GM18519 (cell line): Measurements from ENCODE around the gene TCF12.
"Not testable (repeated sequence)": the region's sequence is repeated elsewhere in the genome, so short reads cannot be mapped to it uniquely, and the experiment has no call there.

ENCODE experiments used
- ATAC-seq: cut with Tn5 transposase; IDR thresholded peaks from one replicate; pipeline ENCODE4 v1.9.1; 2021; ENCODE audit warnings: mild to moderate bottlenecking, moderate library complexity; ENCODE audit not compliant: unreplicated experiment, low FRiP score

Gene TCF12

DNA sequence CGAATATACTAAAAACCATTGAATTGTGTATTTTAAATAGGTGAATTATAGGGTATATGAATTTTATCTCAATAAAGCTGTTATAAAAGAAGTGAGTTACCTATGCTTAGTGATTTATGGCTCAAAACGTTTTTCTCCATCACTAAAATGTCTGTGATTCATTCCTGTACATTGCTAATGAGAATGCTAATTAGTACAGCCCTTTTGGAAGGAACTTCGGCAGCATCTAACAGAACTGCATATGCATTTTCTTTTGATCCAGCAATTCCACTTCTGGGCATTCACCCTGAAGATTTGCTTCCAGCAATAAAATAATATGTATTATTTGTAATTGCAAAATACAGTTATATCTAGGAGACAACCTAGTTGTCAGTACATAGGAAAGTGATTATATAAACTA lies 53.6 kb downstream of the TCF12 start:
- ATAC-seq, result no peak

DNA sequence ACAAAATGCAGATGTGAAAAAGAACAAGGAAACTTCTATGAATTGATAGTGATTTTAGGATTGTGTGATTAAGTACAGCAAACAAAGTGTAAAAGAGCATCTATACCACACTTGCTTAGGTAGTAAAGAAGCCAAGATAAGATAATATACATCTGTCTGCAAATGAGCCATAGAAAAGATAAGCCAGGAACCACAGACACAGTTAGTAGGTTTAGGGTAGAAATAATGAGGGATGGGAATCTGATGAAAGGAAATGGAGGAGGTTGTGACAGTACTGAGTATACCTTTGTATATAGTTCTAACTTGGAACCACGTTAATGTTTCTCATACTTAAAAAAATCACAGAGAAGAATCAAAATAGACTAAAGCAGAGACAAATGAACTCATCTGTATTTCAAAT lies 54.0 kb downstream of the TCF12 start:
- ATAC-seq, result no peak

DNA sequence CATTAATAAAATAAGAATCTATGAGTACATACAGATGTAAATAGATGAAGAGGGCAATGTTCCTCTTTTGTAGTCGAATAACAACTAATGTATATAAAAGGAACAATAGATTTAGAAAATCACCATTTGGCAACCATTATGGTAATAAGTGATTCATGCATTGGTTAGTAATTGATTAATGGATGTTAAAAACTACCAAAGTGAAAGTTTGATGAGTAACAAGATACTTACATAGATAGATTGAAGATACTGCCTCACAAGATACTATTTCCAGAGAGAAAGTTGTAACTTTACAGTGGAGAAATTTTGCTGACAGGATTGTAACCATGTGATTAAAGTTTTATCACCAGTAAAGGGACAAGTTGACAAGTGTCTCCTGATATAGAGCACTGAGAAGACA lies 55.0 kb downstream of the TCF12 start:
- ATAC-seq, result no peak

DNA sequence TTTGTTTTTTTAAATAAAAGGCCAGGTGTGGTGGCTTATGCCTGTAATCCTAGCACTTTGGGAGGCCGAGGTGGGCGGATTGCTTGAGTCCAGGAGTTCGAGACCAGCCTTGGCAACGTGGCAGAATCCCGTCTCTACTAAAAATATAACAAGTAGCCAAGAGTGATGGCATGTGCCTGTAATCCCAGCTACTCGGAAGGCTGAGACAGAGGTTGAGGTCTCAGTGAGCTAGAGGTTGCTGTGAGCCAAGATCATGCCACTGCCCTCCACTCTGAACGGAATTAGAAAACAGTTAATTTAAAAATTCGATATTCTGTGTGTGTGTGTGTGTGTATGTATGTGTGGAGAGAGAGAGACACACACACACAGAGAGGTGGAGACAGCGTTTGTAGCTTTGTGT lies 58.8 kb downstream of the TCF12 start:
- no peak for ATAC-seq

DNA sequence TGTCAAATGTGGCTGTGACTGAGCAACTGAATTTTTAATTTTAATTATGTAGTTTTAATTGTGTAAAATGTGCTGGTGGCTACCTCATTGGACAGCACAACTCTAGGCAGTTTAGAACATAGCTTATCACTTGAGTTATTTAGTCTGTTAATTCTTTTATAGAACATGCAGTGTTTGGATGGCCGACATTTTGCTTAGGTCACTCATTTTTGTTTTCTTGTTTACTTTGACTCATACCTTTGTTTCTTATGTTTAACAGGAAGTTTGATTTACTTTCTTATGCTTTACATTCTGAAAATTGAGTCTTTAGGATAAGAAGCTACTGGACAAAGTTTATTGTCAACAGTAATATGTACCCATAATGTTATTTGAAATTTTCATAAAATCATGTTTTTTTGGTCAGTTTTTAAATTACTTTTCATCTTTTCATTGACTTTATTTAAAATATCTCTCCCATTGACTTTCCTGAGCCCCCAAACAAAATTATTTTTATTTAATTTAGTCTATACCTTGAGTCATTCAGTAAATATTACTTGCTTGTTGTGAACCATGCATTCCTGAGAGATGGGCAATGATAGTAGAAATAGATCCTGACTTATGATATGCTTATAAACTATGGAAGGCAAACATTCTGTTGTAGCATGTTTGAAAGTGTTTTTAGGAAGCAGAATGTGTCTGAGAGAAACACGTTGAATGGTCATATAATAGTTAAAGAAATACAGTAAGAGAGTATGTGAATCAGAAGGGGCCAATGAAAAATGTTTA lies 60.6 kb downstream of the TCF12 start:
- ATAC-seq, result no peak

DNA sequence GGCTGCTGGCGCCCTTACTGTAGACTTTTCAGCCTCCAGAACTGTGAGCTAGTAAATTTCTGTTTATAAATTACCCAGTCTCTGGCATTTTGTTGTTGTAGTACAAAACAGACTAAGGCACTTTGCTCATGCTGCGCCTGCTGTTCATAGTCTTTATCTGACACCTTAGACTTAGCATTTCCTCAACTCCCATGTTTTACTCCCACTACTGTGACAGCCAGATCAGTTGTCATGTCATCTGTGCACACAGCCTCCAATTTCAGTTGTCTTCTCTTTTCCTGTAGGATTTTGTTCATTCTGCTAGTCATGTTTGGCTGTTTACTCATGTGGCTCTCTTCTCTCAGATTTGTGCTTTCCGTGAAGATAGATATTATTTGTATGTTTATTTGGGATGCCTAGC lies 62.0 kb downstream of the TCF12 start:
- no peak for ATAC-seq

DNA sequence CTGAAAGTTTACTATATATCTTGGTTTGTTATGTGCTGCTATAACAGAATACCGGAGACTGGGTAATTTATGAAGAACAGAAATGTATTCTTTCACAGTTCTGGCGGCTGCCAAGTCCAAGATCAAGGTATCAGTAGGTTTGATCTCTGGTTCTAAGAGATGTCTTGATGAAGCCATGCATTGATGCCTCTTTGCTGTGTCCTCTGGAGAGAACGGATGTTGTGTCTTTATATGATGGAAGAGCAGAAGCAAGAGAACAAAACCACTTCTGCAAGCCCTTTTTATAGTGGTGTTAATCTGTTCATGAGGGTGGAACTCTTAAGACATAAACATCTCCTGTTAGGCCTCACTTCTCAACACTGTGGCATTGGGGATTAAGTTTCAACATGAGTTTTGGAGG lies 62.7 kb downstream of the TCF12 start:
- ATAC-seq, result no peak

DNA sequence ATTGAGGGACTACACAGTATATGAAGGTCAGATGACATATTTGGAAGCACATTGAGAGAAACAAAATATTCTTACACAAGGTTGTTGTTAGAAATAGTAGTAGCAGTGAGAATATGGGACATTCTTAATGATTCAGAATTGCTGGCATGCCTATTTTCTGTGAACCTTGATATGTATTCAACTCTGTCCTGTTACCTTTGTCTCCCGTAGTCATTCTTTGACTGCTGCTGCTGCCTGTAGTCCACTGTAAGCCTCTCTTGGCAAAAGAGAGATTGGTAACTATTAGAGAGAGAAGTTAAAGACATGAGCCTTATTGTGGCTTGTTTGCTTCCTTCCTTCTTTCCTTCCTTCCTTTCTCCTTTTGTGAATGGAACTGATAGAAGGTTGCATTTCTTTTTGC lies 64.5 kb downstream of the TCF12 start:
- ATAC-seq, result no peak

DNA sequence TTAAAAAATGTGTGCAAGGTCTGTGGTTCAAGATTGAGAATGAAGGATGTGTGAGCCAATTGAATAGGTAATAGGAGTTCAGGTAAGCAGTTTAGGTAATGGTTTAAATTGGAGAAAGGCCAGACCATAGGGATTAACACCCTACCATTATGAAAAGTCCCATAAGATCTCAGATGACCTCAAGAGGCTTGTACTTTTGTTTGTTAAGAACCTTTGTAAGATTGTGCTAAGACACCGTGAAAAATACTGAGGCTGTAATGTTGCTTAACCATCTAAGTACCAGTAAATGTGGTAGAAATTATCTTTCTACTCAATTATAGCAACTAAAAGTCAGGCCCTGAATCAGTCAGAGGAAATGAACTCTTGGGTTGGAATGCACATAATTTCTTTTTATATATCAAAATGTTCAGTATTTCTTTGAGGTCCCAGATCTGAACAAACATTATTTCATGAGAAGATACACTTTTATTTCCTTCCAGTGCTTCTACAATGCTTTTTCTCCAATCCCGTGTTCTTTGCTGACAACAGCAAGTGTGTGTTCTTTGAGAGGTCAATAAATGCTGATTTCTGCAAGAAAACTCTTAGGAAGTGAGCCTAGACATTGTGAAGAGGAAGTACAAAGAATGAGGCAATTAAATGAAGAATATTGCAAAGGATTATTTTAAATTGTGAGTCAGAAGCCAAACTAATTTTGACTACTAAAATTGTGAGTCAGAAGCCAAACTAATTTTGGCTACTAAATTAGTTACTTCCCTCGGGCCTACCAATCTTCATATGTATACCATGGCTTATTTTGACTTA lies 66.4 kb downstream of the TCF12 start:
- no peak for ATAC-seq

DNA sequence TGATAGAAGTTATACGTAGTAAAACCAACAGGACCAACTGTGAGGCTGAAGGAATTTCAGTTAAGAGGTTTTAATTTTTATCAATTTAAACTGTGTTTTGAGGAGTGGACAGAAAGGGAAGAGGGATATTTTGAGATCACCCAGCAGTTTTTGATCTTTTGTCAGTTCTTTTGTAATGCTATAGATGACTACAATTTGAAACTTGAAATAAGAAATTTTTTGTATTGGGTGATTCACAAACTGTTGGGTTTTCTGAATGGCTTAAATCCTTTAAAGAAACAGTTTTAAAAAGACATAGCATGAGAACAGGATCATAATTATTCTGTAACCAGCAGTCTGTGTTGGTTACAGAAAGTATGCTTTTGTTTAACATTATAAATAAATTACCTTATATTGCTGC lies 67.4 kb downstream of the TCF12 start:
- ATAC-seq, result no peak

DNA sequence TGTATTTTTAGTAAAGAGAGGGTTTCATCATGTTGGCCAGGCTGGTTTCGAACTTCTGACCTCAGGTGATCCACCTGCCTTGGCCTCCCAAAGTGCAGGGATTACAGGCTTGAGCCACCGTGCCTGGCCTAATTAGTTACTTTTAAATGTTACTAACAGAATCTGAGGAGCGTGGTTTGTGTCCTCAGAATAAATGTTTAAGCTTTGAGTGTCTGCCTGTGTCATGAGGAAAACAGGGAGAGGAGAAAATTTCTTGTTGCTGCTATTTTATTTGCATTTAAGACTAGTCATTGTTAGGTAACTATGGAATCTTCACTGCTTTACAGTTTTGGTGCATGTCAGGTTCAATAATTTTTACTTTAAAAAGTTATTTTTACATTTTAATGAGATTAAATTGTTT lies 68.8 kb downstream of the TCF12 start:
- no peak for ATAC-seq

DNA sequence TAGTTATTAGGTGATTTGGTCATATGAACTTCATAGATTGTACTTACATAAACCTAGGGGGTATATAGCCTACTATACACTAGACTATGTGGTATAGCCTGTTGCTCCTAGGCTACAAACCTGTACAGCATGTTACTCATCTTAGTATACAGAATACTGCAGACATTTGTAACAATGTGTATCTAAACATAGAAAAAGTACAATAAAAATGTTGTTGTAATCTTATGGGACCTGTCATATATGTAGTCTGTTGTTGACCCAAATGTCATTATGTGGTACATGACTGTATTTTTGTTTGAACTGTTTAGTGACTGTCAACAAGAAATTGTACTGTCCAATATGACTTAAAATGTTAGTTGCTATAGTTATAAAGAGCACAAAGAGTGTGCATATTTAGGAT lies 69.8 kb downstream of the TCF12 start:
- no peak for ATAC-seq

DNA sequence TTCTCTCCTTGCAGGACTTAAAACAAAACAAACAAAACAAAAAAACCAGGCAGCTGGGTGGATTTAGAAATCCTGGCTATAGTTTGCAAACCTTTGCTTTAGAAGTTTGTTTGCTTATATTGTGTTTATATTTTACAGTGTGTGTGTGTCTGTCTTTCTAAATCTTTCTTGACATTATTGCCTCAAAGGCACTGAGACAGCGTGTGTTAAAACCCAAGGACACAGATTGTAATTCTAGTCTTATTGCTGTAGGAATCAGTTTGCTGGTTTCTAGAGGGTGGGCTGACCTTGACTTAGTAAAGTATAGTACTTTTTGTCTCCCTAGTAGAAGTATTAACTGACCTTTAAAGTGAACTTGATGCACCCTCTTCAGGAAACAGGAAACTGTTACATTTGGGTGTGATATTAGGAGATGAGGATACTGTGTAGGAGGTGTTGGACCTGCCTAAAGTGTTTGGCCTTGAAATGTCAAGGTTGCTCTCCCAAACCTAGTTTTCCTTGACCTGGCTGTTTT lies 71.0 kb downstream of the TCF12 start:
- ATAC-seq, result no peak

DNA sequence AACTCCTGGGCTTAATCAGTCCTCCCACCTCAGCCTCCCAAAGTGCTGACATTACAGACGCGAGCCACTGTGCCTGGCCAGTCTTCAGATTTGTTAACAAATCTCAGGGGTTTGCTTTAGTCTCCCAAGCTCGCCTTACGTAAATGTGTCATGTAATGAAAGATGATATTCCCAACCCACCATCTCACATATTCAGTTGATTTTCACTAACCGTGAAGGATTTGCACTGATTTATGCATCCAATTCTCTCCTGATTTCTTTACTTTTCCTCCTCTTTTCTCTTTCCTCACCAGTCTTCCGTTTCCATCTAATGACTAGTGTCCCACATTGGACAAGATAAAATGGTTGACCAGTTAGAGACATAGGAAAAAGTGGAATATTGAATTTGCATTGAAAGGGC lies 72.6 kb downstream of the TCF12 start:
- no peak for ATAC-seq

DNA sequence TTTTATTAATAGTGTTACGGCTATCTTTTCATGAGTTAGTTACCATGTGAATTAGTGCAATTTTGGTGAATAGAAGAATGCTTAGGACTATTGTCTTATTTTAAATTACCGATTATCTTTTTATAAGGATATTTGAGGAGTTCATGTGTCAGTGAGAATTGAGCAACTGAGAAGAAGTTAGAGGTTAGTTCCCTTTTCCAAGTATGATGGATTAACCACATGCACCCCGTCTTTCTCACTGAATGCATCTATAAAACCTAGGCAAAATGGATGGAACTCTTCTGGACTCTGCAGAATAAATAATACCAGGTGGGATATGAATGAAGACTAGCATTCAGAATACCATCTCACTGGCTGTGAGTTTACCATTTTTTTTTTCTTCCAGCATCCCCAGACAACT lies 74.3 kb downstream of the TCF12 start:
- no peak for ATAC-seq

DNA sequence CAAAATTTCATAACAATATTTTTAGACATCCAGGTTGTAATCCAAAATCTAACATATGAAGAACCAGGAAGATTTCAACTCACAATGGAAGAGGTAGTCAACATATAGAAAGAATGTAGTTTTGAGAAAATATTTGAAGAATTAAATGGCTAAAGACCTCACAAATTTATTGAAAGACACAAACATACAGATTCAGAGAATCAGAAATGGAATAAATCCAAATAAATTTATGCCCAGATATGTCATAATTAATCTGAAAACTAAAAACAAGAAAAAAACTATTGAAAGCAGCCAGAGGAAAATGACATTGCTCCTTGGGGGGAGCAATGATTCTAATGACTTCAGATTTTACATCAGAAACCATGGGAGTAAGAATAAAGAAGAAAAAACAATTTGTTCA lies 75.8 kb downstream of the TCF12 start:
- ATAC-seq, result no peak

DNA sequence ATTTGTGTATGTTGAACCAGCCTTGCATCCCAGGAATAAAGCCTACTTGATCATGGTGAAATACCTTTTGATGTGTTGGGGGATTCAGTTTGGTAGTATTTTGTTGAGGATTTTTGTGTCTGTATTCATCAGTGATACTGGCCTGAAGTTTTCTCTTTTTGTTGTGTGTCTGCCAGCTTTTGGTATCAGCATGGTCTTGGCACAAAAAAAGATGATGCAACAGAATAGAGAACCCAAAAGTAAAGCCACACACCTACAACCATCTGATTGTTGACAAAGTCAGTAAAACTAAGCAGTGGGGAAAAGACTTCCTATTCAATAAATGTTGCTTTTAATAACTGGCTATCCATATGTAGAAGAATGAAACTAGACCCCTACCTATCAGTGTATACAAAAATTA lies 77.6 kb downstream of the TCF12 start:
- ATAC-seq, result no peak

DNA sequence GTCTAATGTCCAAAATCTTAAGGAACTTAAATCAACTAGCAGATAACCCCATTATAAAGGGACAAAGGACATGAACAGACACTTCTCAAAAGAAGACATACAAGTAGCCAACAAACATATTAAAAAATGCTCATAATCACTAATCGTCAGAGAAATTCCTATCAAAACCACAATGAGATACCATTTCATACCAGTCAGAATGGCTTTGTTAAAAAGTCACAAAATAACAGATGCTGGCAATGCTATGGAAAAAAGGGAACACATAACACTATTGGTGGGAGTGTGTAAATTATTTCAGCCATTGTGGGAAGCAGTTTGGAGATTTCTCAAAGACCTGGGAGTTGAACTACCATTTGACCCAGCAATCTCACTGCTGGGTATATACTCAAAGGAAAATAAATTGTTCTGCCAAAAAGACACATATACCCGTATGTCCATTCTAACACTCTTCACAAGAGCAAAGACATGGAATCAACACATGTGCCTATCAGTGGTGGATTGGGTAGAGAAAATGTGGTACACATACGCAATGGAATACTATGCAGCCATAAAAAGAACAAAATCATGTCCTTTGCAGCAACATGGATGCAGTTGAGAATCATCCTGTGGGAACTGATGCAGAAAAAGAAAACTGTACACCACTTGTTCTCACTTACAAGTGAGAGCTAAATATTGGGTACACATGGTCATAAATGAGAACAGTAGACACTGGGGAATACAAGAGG lies 78.5 kb downstream of the TCF12 start:
- no peak for ATAC-seq

DNA sequence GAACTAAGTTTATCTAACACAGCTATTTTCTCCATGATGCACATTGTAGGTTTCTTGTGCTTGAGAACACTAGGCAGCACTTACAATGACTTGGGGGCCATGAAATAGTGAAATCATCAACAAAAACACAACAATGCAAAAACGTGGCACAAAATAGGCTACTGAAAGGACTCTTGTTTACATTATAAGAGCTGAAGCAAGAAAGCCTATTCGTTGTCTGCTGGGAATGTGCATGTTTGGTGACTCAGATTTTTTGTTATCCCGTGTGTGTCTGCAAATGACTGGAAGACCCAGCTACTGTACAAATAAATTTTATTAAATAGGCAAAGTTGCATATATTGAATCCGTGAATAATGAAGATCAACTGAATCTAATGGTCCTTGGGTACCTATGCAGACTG lies 85.0 kb downstream of the TCF12 start:
- no peak for ATAC-seq

DNA sequence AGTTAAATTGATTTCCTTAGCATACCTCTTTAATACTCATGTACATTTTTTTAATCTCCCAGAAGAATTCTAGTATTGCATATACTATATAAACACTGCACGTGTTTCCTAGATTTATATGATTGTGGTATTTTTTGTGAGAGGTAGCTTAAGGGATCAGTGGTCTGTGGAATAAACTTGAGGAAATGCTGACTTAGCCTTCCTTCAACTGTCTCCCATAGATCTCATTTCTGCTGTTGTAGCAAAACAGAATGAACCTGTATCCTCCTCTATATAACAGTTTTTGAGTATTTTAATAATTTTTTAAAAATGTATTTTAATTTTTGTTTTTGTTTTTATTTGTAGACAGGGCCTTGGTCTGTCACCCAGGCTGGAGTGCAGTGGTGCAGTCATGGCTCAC lies 86.8 kb downstream of the TCF12 start:
- no peak for ATAC-seq

DNA sequence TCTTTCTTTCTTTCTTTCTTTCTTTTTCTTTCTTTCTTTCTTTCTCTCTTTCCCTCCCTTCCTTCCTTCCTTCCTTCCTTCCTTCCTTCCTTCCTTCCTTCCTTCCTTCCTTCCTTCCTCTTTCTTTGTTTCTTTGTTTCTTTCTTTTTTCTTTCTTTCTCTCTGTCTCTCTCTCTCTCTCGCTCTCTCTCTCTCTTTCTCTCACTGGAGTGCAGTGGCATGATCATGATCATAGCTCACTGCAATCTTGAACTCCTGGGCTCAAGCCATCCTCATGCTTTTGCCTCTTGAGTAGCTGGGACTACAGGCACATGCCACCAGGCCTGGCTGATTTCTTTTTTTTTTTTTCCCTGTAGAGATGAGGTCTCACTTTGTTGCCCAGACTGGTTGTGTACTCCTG lies 89.4 kb downstream of the TCF12 start:
- not testable (repeated sequence) for ATAC-seq
